HG02798 (cell line): ENCODE results near the gene LSS.
"Not testable (repeated sequence)": the region's sequence is repeated elsewhere in the genome, so short reads cannot be mapped to it uniquely, and the experiment has no call there.

Source experiments
- ATAC-seq: cut with Tn5 transposase; IDR thresholded peaks from one replicate; pipeline ENCODE4 v1.9.1; 2021; ENCODE audit warnings: mild to moderate bottlenecking; ENCODE audit not compliant: unreplicated experiment, poor library complexity

Gene LSS

GRCh38 chr21:46247699-46248421 lies 19.3 kb upstream of the LSS start:
- ATAC-seq: no peak

GRCh38 chr21:46246345-46246744 lies 17.8 kb upstream of the LSS start:
- ATAC-seq: no peak

DNA sequence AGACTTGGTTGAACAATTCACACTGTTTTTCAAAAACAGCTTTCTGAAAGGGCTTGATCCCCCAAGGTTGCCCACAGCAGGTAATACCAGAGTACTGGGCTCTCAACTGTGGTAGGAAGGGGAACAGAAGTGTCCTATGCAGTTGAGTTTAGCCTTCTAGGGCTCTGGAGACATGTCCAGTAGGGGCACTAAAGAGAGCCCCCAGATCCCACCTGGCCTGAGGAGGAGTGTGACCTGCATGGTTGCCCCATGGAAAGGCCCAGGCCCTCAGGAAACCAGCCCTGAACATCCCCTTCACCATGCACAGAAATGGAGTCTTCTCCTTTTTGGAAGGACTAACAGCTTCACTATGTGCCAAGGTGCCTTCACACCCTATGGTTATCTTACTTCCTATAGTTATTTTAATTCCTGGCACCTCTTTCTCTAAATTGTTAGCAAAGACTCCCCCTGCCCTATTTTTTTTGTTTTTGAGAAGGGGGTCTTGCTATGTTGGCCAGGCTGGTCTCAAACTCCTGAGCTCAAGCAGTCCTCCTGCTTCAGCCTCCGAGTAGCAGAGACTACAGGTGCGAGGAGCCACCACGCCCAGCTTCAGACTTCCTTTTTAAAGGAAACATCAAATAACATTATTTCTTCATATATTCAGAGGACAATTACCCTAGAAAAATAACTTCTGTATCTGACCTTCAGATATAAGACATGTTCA lies 16.8 kb upstream of the LSS start:
- ATAC-seq: no peak

GRCh38 chr21:46244602-46245001 lies 16.0 kb upstream of the LSS start:
- no peak for ATAC-seq

DNA sequence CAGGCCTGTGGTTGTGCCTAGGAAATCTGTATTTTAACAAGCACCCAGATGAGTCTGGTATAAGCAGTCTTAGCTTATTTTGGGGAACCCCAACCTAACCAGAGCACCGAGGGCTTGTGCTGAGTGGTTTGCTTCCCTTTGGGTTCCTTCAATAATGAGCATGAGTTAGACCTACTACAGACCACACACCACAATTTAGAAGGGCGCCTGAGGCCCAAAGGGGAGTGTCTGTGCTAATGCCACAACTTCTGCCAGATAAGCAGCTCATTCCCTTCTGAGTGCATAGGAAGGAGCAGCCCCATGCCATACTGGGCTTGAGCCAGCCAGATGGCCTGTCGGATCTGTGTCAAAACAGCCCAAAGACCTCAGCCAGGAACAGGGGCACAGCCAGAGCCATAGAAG lies 15.4 kb upstream of the LSS start:
- ATAC-seq: no peak

DNA sequence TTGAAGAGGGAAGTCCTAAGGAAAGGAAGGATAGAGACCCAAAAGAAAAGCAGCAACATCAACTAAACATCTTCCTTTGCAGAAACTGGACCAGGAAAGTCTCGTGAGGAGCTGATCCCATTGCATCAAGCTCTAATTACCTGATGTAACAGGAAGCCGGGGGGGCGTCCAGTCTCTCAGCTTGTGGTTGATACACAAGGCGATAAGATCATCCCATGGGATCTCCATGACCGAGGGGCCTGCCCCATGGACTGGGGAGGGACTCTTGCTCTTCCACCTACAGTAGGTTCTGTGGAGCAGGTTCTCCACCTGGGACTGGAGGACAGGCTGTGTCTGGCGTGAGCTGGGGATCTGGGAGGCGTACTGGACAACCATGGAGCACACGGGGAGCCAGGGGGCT lies 14.8 kb upstream of the LSS start:
- no peak for ATAC-seq

- not testable (repeated sequence) for ATAC-seq
Measured at GRCh38 chr21:46241577-46241976, 13.0 kb upstream of the LSS start.

DNA sequence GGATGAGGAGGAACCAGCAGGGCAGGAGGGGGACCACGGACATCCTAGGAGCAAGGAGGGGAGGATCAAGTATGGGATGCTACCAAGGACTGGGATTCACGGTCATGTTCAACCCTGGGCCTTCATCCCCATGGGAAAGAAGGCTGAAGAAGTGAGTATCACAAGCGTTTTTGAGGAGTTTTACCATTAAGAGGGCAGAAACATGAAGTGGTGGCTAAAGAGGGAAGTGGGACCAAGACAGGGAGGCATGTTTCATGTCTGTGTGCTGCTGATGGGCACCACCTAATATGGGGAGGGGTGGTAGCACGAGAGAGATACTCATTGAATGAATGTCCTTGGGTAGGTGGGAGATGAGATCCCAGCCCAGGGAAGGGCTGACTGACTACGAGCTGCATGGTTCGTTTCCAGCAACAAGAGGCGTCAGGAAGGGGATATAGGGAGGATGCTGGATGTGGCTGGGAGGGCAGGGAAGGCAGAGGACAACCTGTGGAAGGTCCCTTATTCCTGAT lies 11.3 kb upstream of the LSS start:
- no peak for ATAC-seq

GRCh38 chr21:46237474-46237873 lies 8.9 kb upstream of the LSS start:
- ATAC-seq: no peak

DNA sequence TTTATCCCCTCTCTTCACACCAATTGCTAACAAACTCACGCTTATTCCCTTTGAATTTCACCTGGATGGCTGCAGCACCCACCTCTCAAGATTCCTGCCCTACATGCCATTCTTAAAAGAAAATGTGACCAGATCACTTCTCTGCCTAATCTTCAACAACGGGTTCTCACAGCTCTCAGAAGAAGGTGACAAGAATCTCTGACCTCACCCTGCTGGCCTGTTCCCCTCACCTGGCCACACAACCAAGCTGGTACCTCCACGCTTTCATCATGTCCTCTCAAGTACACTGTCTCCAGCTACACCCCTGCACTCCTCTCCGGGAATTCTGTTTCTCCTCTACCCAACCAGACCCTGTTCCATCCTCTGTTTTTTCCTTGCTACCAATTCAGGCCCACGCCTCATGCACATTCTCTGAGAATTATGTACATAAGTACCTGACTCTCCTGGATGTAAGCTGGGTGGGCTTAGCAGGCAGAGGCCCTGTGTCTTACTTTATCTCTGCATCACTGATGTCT lies 5.9 kb upstream of the LSS start:
- ATAC-seq: no peak

DNA sequence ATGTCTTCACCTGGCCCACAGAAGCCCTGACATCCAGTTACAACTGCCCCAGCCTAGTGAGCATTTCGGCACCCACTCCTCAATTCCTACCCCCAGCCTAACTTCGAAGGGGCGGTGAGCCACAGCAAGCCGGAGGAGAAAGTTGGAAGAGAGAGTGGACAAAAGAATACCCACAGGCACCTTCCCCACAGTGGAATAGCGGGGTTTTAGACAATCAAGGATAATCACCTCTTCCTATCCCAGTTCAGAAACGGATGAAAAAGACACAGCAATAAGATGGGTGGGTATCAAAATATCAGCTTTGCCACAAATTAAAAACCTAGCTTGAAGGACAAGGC lies 1.3 kb upstream of the LSS start:
- no peak for ATAC-seq

GRCh38 chr21:46229133-46229922 lies 754 bp upstream of the LSS start:
- peak; percentile 30 for ATAC-seq

- no peak for ATAC-seq
Measured at GRCh38 chr21:46227811-46228344, 696 bp downstream of the LSS start.

DNA sequence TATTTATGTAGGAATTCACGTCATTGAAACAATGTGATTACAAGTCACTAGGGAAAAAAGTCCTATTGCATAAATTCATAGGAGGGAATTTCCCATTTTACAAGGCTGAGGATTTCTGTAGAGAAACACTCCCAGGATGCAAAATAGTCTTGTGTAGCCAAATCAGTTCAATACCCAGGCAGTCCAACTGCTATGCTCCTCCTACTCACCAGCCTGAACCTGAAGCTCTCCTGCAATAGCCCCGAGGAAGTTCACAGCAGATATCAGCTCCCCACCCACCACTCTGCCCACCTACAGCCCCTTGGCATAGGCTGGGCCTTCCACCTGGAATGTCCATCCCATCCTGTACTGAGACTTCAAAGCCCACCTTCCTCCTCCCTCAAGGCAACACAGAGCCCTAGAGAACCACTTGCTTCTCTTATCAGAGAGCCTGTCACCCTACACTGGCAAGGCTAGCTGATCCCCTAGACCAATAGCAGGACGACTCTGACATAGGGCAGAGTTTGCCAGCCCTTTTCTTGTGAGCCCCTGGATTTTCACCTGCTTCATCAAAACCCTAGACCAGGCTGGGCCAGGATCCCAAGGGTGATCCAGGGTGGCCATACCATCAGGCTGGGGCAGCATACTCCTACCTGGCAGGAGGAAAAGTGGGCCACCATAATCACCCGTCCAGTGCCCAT lies 1.5 kb downstream of the LSS start:
- ATAC-seq: no peak

DNA sequence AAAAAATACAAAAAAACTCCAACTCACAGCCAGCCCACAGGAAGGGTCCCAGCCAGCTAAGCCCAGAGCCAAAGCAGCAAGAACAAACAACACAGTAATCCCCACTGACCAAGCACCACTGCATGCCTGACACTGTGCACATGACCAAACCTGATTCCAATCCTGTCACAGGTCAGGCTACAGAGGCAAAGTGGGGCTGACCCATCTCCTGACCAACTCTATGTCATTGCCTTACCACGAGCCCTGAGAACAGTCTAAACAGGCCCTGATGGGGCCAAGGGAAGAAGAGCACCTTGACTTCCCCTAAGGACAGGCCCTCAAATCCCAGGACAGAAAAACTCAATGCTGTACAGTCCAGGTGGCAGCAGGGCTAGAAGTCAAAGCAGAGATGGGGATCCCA lies 2.4 kb downstream of the LSS start:
- ATAC-seq: no peak

DNA sequence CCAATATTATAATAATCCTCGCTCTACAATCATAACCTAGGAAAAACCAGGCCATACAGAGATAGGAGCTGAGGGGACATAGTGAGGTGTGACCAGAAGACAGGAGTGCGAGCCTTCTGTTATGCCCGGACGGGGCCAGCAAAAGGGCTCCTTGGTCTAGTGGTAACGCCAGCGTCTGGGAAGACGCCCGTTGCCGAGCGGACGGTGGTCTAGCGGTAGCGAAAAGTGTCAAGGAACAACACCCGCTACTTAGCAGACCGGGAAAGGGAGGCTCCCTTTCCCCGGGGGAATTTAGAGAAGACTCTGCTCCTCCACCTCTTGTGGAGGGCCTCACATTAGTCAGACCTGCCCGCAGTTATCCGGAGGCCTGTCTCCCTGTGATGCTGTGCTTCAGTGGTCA lies 4.9 kb downstream of the LSS start:
- ATAC-seq: not testable (repeated sequence)

DNA sequence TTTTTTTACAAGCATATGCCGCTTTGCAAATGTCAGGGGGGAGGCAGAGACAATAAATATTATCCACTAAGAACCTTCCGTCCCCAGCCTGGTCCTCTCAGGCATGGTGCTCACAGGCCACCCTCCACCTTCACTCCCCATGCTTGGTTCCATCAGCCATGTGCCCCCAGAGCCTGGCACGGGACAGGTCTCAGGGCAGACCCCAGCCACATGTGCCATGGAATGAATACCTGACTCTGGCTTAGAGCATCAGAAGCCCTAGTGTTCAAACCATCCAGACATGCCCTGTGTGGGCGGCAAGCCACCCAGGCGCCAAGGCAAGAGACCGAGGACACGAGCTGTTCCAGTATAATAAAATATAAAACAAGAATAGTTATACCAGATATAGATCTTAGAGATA lies 5.4 kb downstream of the LSS start:
- no peak for ATAC-seq

GRCh38 chr21:46222436-46223116 lies 6.0 kb downstream of the LSS start:
- ATAC-seq: no peak

GRCh38 chr21:46221664-46222435 lies 6.7 kb downstream of the LSS start:
- no peak for ATAC-seq
